Gastroesophageal sphincter (tissue), 3 donors: ENCODE results near the gene CADM2.

Source experiments
- CTCF ChIP-seq, 4 experiments: fragments of 200-600 bp in 2 of 4; fragments of 450-650 bp in 2 of 4; sonication (generic) in 1 of 4; IDR thresholded peaks; one replicate each; pipeline ENCODE4 v1.5.1; 2017 to 2019; ENCODE audit warnings: antibody characterized with exemption in 4 of 4, mild to moderate bottlenecking in 2 of 4, moderate library complexity in 2 of 4
- POLR2A ChIP-seq, 2 donors: fragments of 450-650 bp; IDR thresholded peaks; one replicate each; pipeline ENCODE4 v1.6.1; 2017; ENCODE audit warnings: antibody characterized with exemption in 2 of 2, mild to moderate bottlenecking in 2 of 2, moderate library complexity in 1 of 2
- POLR2AphosphoS5 ChIP-seq: sonication (generic); formaldehyde crosslinking; IDR thresholded peaks from one replicate; pipeline ENCODE4 v1.6.1; 2017; ENCODE audit warnings: antibody characterized with exemption

- TF ChIP-seq POLR2A (IDR thresholded peaks at IDR 0.05) (no peak), CTCF (IDR thresholded peaks at IDR 0.05) (no peak), POLR2AphosphoS5 (no peak)
Observed at GRCh38 chr3:86056962-86057361, 1098.2 kb downstream of the CADM2 start.
